DMS153 (cell line): ENCODE measurements around the gene MYBBP1A.
"Not testable (repeated sequence)": the region's sequence is repeated elsewhere in the genome, so short reads cannot be mapped to it uniquely, and the experiment has no call there.

ENCODE experiments used
- DNase-seq: peaks from one replicate; lab custom pipeline; 2025; lab: John Stamatoyannopoulos, UW

Gene MYBBP1A

GRCh38 chr17:4590042-4590441 lies 34.9 kb upstream of the MYBBP1A start:
- DNase-seq, result not testable (repeated sequence)

- DNase-seq, result no peak
Observed at GRCh38 chr17:4588898-4589625, 33.9 kb upstream of the MYBBP1A start.

GRCh38 chr17:4588391-4588790 lies 33.2 kb upstream of the MYBBP1A start:
- no peak for DNase-seq

- no peak for DNase-seq
Observed at GRCh38 chr17:4587803-4588202, 32.6 kb upstream of the MYBBP1A start.

- no peak for DNase-seq
Observed at GRCh38 chr17:4587195-4587594, 32.0 kb upstream of the MYBBP1A start.

GRCh38 chr17:4586043-4586442 lies 30.9 kb upstream of the MYBBP1A start:
- DNase-seq, result no peak

- DNase-seq, result no peak
Observed at GRCh38 chr17:4585638-4585994, 30.4 kb upstream of the MYBBP1A start.

- no peak for DNase-seq
Observed at GRCh38 chr17:4584917-4585637, 29.9 kb upstream of the MYBBP1A start.

- DNase-seq, result no peak
Observed at GRCh38 chr17:4584101-4584916, 29.1 kb upstream of the MYBBP1A start, which contains the start of gene SMTNL2. Gene SMTNL2 (plus strand): TSS chr17:4584529. CDS start chr17:4584606, 77 bp downstream.

GRCh38 chr17:4583782-4584100 lies 28.6 kb upstream of the MYBBP1A start:
- DNase-seq, result no peak

GRCh38 chr17:4583206-4583605 lies 28.0 kb upstream of the MYBBP1A start:
- DNase-seq, result no peak

GRCh38 chr17:4582691-4583090 lies 27.5 kb upstream of the MYBBP1A start:
- DNase-seq, result no peak

- DNase-seq, result no peak
Observed at GRCh38 chr17:4582101-4582501, 26.9 kb upstream of the MYBBP1A start.

GRCh38 chr17:4580291-4580690 lies 25.1 kb upstream of the MYBBP1A start:
- no peak for DNase-seq

GRCh38 chr17:4579678-4580077 lies 24.5 kb upstream of the MYBBP1A start:
- no peak for DNase-seq

GRCh38 chr17:4578349-4578748 lies 23.2 kb upstream of the MYBBP1A start:
- DNase-seq, result not testable (repeated sequence)

- no peak for DNase-seq
Observed at GRCh38 chr17:4577386-4577993, 22.3 kb upstream of the MYBBP1A start.

GRCh38 chr17:4576729-4577322 lies 21.6 kb upstream of the MYBBP1A start:
- no peak for DNase-seq

GRCh38 chr17:4576161-4576558 lies 21.0 kb upstream of the MYBBP1A start:
- DNase-seq, result no peak

GRCh38 chr17:4574448-4575045 lies 19.4 kb upstream of the MYBBP1A start:
- DNase-seq, result no peak

GRCh38 chr17:4573669-4574068 lies 18.5 kb upstream of the MYBBP1A start:
- DNase-seq, result no peak

- DNase-seq, result no peak
Observed at GRCh38 chr17:4573115-4573514, 17.9 kb upstream of the MYBBP1A start.
